ENCODE measurements around the gene KDM2B. TPM values are rescaled to one million over a fixed set of nuclear protein-coding genes. Genes with fewer than 3 reads are reported as not detected.

The KDM2B gene
- polyA plus RNA-seq, 1 donor from 2014 or later: 85.5 TPM

DNA sequence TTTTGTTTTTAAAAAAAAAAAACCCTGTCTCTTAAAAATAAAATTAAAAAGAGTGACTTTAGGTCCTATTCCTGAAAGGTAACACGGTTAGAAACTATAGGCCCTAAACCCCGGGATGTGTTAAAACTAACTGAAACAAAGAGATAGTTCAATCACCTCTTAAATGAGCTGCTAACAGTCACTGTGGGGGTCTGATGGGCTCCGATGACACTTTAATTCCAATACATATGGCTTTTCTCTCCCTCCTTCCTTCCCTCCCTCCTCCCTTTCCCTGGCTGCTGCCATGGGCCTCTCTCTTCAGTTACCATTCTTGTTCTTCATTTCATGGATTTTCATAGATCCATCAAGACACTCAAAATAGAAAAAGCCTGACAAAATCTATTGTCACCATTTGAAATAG lies 104.3 kb downstream of the KDM2B start:
- H3K4me3 ChIP-seq (ENCODE audit: low read length): no peak overlapping the region
- no peaks in the 10 kb centered on the region for H3K27me3 ChIP-seq (ENCODE audit: insufficient read depth, low read depth, low read length)
- no peak overlapping the region for H2AFZ ChIP-seq (ENCODE audit: low read depth, low read length)
- no peak overlapping the region for H3K4me2 ChIP-seq (ENCODE audit: low read length)
- no peaks in the 10 kb centered on the region for H3K36me3 ChIP-seq (ENCODE audit: insufficient read depth, low read length)
- no peaks in the 10 kb centered on the region for H4K20me1 ChIP-seq (ENCODE audit: insufficient read depth)
- no peaks in the 10 kb centered on the region for H3F3A ChIP-seq (ENCODE audit: insufficient read depth, low read length, poor library complexity, severe bottlenecking)
- H3K9me2 ChIP-seq (ENCODE audit: insufficient read depth, low read length): no peaks in the 10 kb centered on the region
- H3K9me3 ChIP-seq (ENCODE audit: low read length): no peaks in the 10 kb centered on the region
- no peaks in the 10 kb centered on the region for H3K79me2 ChIP-seq (replicated peaks; ENCODE audit: insufficient read depth, low read length)
- no peak overlapping the region for H3K9ac ChIP-seq (ENCODE audit: low read length)
- TF ChIP-seq, protein P1, sequence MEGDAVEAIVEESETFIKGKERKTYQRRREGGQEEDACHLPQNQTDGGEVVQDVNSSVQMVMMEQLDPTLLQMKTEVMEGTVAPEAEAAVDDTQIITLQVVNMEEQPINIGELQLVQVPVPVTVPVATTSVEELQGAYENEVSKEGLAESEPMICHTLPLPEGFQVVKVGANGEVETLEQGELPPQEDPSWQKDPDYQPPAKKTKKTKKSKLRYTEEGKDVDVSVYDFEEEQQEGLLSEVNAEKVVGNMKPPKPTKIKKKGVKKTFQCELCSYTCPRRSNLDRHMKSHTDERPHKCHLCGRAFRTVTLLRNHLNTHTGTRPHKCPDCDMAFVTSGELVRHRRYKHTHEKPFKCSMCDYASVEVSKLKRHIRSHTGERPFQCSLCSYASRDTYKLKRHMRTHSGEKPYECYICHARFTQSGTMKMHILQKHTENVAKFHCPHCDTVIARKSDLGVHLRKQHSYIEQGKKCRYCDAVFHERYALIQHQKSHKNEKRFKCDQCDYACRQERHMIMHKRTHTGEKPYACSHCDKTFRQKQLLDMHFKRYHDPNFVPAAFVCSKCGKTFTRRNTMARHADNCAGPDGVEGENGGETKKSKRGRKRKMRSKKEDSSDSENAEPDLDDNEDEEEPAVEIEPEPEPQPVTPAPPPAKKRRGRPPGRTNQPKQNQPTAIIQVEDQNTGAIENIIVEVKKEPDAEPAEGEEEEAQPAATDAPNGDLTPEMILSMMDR (IDR thresholded peaks at IDR 0.05; ENCODE audit: poor library complexity, severe bottlenecking): no peak
- TF ChIP-seq SMC3 (conservative IDR thresholded peaks at IDR 0.05; ENCODE audit: poor library complexity): no peak
- TF ChIP-seq, protein P2, sequence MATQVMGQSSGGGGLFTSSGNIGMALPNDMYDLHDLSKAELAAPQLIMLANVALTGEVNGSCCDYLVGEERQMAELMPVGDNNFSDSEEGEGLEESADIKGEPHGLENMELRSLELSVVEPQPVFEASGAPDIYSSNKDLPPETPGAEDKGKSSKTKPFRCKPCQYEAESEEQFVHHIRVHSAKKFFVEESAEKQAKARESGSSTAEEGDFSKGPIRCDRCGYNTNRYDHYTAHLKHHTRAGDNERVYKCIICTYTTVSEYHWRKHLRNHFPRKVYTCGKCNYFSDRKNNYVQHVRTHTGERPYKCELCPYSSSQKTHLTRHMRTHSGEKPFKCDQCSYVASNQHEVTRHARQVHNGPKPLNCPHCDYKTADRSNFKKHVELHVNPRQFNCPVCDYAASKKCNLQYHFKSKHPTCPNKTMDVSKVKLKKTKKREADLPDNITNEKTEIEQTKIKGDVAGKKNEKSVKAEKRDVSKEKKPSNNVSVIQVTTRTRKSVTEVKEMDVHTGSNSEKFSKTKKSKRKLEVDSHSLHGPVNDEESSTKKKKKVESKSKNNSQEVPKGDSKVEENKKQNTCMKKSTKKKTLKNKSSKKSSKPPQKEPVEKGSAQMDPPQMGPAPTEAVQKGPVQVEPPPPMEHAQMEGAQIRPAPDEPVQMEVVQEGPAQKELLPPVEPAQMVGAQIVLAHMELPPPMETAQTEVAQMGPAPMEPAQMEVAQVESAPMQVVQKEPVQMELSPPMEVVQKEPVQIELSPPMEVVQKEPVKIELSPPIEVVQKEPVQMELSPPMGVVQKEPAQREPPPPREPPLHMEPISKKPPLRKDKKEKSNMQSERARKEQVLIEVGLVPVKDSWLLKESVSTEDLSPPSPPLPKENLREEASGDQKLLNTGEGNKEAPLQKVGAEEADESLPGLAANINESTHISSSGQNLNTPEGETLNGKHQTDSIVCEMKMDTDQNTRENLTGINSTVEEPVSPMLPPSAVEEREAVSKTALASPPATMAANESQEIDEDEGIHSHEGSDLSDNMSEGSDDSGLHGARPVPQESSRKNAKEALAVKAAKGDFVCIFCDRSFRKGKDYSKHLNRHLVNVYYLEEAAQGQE (IDR thresholded peaks at IDR 0.05; ENCODE audit: borderline replicate concordance): no peak
- no peak for TF ChIP-seq RAD21 (conservative IDR thresholded peaks at IDR 0.05)
- no peak for TF ChIP-seq EZH2 (IDR thresholded peaks at IDR 0.05; ENCODE audit: borderline replicate concordance, insufficient read depth, low read length, poor library complexity, severe bottlenecking)
- no peak for TF ChIP-seq POLR2AphosphoS5 (IDR thresholded peaks at IDR 0.05)
- no peak for TF ChIP-seq TAF1 (IDR thresholded peaks at IDR 0.05; ENCODE audit: low read depth)
- no peak for TF ChIP-seq EP300 (conservative IDR thresholded peaks at IDR 0.05; ENCODE audit: poor library complexity, severe bottlenecking)
- no peak for TF ChIP-seq MXI1 (conservative IDR thresholded peaks at IDR 0.05; ENCODE audit: poor library complexity, severe bottlenecking)
- no peak overlapping the region for H3K27ac ChIP-seq (ENCODE audit: low read length)

DNA sequence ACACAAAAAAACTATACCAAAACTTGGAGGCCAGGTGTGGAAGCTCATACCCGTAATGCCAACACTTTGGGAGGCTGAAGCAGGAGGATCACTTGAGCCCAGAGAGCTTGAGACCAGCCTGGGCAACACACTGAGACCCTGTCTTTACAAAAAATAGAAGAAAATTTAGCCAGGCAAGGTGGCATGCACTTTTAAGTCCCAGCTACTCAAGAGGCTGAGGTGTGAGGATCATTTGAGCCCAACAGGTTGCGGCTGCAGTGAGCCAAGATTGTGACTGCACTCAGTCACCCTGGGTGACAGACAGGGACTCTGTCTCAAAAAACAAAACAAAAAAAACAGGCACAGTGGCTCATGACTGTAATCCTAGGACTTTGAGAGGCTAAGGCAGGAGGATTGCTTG lies 105.5 kb downstream of the KDM2B start:
- Histone ChIP-seq H3K4me2 (ENCODE audit: low read length) (no peak overlapping the region), H4K20me1 (ENCODE audit: insufficient read depth) (no peaks in the 10 kb centered on the region), H3K9me2 (ENCODE audit: insufficient read depth, low read length) (no peaks in the 10 kb centered on the region), H3K27ac (ENCODE audit: low read length) (no peak overlapping the region), H3K36me3 (ENCODE audit: insufficient read depth, low read length) (no peaks in the 10 kb centered on the region), H3K27me3 (ENCODE audit: insufficient read depth, low read depth, low read length) (no peaks in the 10 kb centered on the region), H2AFZ (ENCODE audit: low read depth, low read length) (no peak overlapping the region), H3K9ac (ENCODE audit: low read length) (no peak overlapping the region), H3K4me3 (ENCODE audit: low read length) (no peak overlapping the region), H3K9me3 (ENCODE audit: low read length) (no peaks in the 10 kb centered on the region), H3K79me2 (replicated peaks; ENCODE audit: insufficient read depth, low read length) (no peaks in the 10 kb centered on the region), H3F3A (ENCODE audit: insufficient read depth, low read length, poor library complexity, severe bottlenecking) (no peaks in the 10 kb centered on the region)
- TF ChIP-seq, protein P2 (IDR thresholded peaks at IDR 0.05; ENCODE audit: borderline replicate concordance): no peak
- TF ChIP-seq POLR2AphosphoS5 (IDR thresholded peaks at IDR 0.05): no peak
- no peak for TF ChIP-seq EP300 (conservative IDR thresholded peaks at IDR 0.05; ENCODE audit: poor library complexity, severe bottlenecking)
- TF ChIP-seq TAF1 (IDR thresholded peaks at IDR 0.05; ENCODE audit: low read depth): no peak
- TF ChIP-seq, protein P1 (IDR thresholded peaks at IDR 0.05; ENCODE audit: poor library complexity, severe bottlenecking): no peak
- TF ChIP-seq SMC3 (conservative IDR thresholded peaks at IDR 0.05; ENCODE audit: poor library complexity): no peak
- TF ChIP-seq RAD21 (conservative IDR thresholded peaks at IDR 0.05): no peak
- no peak for TF ChIP-seq MXI1 (conservative IDR thresholded peaks at IDR 0.05; ENCODE audit: poor library complexity, severe bottlenecking)
- TF ChIP-seq EZH2 (IDR thresholded peaks at IDR 0.05; ENCODE audit: borderline replicate concordance, insufficient read depth, low read length, poor library complexity, severe bottlenecking): no peak
